ENCODE results near the gene DLGAP1.

DLGAP1 gene

DNA sequence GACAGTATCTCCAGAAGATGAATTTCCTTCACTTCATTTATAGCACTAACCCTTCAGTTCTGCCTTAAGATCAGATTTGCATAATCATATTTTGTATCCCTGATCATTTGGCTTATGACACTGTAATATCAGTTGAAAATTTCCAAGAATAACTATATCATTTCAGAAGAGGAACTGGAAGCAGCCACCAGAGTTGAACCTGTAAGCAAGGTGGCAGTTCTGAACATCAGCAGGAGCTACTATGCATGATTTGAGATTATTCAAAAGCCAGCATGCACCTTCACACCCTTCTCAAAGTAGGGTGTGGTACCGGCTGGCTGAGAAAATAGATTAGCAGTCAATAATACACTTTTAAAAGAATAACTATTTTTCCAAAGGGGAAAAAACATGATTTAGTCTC is 328.2 kb downstream of the DLGAP1 start:
- ChIA-PET POLR2A (no interaction called here), CTCF (no interaction called here)
- H3K36me3 ChIP-seq (ENCODE audit: control insufficient read depth in 2 of 2, insufficient read depth in 1 of 2, low read length in 2 of 2): no peaks in the 10 kb centered on the region
- peaks cover 4% of the 10 kb centered on the region; the same call in 1 of the 2 replicates for H3K4me1 ChIP-seq (ENCODE audit: control insufficient read depth, insufficient read depth, low read length)
- no peaks in the 10 kb centered on the region for H3K9me3 ChIP-seq (ENCODE audit: control insufficient read depth, insufficient read depth, low read depth, low read length)
- TF ChIP-seq, protein P1, sequence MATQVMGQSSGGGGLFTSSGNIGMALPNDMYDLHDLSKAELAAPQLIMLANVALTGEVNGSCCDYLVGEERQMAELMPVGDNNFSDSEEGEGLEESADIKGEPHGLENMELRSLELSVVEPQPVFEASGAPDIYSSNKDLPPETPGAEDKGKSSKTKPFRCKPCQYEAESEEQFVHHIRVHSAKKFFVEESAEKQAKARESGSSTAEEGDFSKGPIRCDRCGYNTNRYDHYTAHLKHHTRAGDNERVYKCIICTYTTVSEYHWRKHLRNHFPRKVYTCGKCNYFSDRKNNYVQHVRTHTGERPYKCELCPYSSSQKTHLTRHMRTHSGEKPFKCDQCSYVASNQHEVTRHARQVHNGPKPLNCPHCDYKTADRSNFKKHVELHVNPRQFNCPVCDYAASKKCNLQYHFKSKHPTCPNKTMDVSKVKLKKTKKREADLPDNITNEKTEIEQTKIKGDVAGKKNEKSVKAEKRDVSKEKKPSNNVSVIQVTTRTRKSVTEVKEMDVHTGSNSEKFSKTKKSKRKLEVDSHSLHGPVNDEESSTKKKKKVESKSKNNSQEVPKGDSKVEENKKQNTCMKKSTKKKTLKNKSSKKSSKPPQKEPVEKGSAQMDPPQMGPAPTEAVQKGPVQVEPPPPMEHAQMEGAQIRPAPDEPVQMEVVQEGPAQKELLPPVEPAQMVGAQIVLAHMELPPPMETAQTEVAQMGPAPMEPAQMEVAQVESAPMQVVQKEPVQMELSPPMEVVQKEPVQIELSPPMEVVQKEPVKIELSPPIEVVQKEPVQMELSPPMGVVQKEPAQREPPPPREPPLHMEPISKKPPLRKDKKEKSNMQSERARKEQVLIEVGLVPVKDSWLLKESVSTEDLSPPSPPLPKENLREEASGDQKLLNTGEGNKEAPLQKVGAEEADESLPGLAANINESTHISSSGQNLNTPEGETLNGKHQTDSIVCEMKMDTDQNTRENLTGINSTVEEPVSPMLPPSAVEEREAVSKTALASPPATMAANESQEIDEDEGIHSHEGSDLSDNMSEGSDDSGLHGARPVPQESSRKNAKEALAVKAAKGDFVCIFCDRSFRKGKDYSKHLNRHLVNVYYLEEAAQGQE (tag by site-specific recombination; IDR thresholded peaks at IDR 0.05): no peak
- no peak for TF ChIP-seq ZNF777 (tag by site-specific recombination; IDR thresholded peaks at IDR 0.05; ENCODE audit: borderline replicate concordance)
- no peak for TF ChIP-seq KLF7 (tag by site-specific recombination; IDR thresholded peaks at IDR 0.05; ENCODE audit: borderline replicate concordance)
- TF ChIP-seq, protein P2, sequence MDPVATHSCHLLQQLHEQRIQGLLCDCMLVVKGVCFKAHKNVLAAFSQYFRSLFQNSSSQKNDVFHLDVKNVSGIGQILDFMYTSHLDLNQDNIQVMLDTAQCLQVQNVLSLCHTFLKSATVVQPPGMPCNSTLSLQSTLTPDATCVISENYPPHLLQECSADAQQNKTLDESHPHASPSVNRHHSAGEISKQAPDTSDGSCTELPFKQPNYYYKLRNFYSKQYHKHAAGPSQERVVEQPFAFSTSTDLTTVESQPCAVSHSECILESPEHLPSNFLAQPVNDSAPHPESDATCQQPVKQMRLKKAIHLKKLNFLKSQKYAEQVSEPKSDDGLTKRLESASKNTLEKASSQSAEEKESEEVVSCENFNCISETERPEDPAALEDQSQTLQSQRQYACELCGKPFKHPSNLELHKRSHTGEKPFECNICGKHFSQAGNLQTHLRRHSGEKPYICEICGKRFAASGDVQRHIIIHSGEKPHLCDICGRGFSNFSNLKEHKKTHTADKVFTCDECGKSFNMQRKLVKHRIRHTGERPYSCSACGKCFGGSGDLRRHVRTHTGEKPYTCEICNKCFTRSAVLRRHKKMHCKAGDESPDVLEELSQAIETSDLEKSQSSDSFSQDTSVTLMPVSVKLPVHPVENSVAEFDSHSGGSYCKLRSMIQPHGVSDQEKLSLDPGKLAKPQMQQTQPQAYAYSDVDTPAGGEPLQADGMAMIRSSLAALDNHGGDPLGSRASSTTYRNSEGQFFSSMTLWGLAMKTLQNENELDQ (tag by site-specific recombination; IDR thresholded peaks at IDR 0.05; ENCODE audit: low read depth): no peak
- TF ChIP-seq, protein P3, sequence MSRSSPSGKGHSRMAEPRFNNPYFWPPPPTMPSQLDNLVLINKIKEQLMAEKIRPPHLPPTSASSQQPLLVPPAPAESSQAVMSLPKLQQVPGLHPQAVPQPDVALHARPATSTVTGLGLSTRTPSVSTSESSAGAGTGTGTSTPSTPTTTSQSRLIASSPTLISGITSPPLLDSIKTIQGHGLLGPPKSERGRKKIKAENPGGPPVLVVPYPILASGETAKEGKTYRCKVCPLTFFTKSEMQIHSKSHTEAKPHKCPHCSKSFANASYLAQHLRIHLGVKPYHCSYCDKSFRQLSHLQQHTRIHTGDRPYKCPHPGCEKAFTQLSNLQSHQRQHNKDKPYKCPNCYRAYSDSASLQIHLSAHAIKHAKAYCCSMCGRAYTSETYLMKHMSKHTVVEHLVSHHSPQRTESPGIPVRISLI (tag by site-specific recombination; IDR thresholded peaks at IDR 0.05): no peak
- TF ChIP-seq KLF9 (tag by site-specific recombination; IDR thresholded peaks at IDR 0.05; ENCODE audit: low read depth): no peak
- TF ChIP-seq ZSCAN16 (tag by site-specific recombination; IDR thresholded peaks at IDR 0.05): no peak
- no peak for TF ChIP-seq ZBTB1 (tag by site-specific recombination; IDR thresholded peaks at IDR 0.05)
- no peak overlapping the region for H3K4me3 ChIP-seq (ENCODE audit: low read depth, low read length)
- no peak overlapping the region for H3K27ac ChIP-seq (ENCODE audit: extremely low read depth, low read depth, low read length)

DNA sequence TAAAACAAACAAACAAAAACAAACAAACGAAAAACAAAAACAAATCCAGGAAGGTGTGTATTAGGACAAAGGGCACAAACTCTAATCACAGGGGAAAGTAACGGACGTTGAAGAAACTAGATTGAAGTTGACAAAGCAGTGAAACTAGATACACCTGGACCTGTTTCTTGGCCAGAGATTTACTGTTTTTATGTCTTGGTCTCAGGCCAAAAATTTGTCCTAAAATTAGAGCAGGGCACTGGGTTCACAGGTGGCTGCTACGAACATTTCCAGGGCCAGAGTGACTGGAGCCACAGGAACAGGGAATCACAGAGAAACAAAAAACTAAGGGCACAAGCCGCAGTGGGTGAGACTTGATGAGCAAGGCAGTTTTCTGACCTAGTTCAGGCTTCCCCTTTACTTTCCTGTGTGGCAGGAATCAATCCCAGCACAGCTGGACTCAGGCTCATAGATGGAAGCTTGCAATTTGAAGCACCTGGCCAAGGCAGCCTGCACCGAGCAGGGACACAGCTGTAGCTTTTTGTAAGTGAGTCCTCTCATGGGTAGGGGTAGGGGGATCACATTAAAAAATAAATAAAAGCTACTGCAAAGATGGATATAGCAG is 329.4 kb downstream of the DLGAP1 start:
- H3K27ac ChIP-seq (ENCODE audit: extremely low read depth, low read depth, low read length): no peak overlapping the region
- POLR2A ChIA-PET: no interaction called here
- H3K36me3 ChIP-seq (ENCODE audit: control insufficient read depth in 2 of 2, insufficient read depth in 1 of 2, low read length in 2 of 2): no peaks in the 10 kb centered on the region
- H3K9me3 ChIP-seq (ENCODE audit: control insufficient read depth, insufficient read depth, low read depth, low read length): no peaks in the 10 kb centered on the region
- TF ChIP-seq, protein P4, sequence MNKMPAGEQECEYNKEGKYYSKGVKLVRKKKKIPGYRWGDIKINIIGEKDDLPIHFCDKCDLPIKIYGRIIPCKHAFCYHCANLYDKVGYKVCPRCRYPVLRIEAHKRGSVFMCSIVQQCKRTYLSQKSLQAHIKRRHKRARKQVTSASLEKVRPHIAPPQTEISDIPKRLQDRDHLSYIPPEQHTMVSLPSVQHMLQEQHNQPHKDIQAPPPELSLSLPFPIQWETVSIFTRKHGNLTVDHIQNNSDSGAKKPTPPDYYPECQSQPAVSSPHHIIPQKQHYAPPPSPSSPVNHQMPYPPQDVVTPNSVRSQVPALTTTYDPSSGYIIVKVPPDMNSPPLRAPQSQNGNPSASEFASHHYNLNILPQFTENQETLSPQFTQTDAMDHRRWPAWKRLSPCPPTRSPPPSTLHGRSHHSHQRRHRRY (tag by site-specific recombination; IDR thresholded peaks at IDR 0.05): no peak
- TF ChIP-seq ZNF121 (tag by site-specific recombination; IDR thresholded peaks at IDR 0.05) (no peak), ZNF660 (tag by site-specific recombination; IDR thresholded peaks at IDR 0.05) (no peak), ZNF777 (tag by site-specific recombination; IDR thresholded peaks at IDR 0.05; ENCODE audit: borderline replicate concordance) (no peak), ZNF366 (tag by site-specific recombination; conservative IDR thresholded peaks at IDR 0.05) (no peak), ZNF623 (tag by site-specific recombination; IDR thresholded peaks at IDR 0.05) (no peak), ZEB2 (tag by site-specific recombination; IDR thresholded peaks at IDR 0.05) (no peak), ZNF585B (tag by site-specific recombination; IDR thresholded peaks at IDR 0.05) (no peak), ZNF416 (tag by site-specific recombination; IDR thresholded peaks at IDR 0.05) (no peak)
- TF ChIP-seq, protein P5, sequence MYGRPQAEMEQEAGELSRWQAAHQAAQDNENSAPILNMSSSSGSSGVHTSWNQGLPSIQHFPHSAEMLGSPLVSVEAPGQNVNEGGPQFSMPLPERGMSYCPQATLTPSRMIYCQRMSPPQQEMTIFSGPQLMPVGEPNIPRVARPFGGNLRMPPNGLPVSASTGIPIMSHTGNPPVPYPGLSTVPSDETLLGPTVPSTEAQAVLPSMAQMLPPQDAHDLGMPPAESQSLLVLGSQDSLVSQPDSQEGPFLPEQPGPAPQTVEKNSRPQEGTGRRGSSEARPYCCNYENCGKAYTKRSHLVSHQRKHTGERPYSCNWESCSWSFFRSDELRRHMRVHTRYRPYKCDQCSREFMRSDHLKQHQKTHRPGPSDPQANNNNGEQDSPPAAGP (tag by site-specific recombination; IDR thresholded peaks at IDR 0.05): no peak
- H3K4me1 ChIP-seq (ENCODE audit: control insufficient read depth, insufficient read depth, low read length): no peaks in the 10 kb centered on the region; the same call in 1 of the 2 replicates
- H3K4me3 ChIP-seq (ENCODE audit: low read depth, low read length): no peak overlapping the region
- CTCF ChIA-PET: interaction anchor here (1.2 kb wide), 1 partner anchor 19 kb away, joined by 4 read pairs; no protein-coding TSS in a partner anchor
